Kidney (tissue), 14 donors: Measurements from ENCODE around the gene FOXP2. TPM values are rescaled to one million over a fixed set of nuclear protein-coding genes. Genes with fewer than 3 reads are reported as not detected.

Experiments
- DNase-seq, 5 donors: peaks; one replicate each; pipeline ENCODE4 v3.0.0-alpha.2; 2013 to 2020
- FAIRE-seq: peaks from 2 replicates; lab custom pipeline; 2012; peaks lifted over from hg19 to GRCh38; lab: Jason Lieb, UNC
- H3K27ac ChIP-seq, 2 donors: one replicate each; pipeline ENCODE4 v1.7.0; 2013; ENCODE audit warnings: low read depth in 2 of 2, low read length in 2 of 2, inconsistent platforms in 1 of 2
- H3K27me3 ChIP-seq: one replicate; pipeline ENCODE4 v1.7.1; 2013; ENCODE audit warnings: low read length, inconsistent platforms; ENCODE audit not compliant: control insufficient read depth, insufficient read depth
- H3K36me3 ChIP-seq, 3 donors: one replicate each; pipeline versions ENCODE4 v1.7.0 to v1.7.1; 2013; ENCODE audit warnings: low read length in 3 of 3, control low read depth in 1 of 3, inconsistent platforms in 1 of 3; ENCODE audit not compliant: insufficient read depth in 3 of 3, control insufficient read depth in 2 of 3
- H3K4me1 ChIP-seq, 3 donors: one replicate each; pipeline versions ENCODE4 v1.7.0 to v1.7.1; 2013; ENCODE audit warnings: low read length in 3 of 3, inconsistent platforms in 1 of 3, low read depth in 1 of 3; ENCODE audit not compliant: control insufficient read depth in 2 of 3, insufficient read depth in 2 of 3
- H3K4me3 ChIP-seq, 3 donors: one replicate each; pipeline versions ENCODE4 v1.7.0 to v1.8.1; 2013; ENCODE audit warnings: low read length in 3 of 3, control low read depth in 1 of 3, inconsistent platforms in 1 of 3
- H3K9ac ChIP-seq, 3 donors: one replicate each; pipeline versions ENCODE4 v1.7.0 to v1.7.1; 2013; ENCODE audit warnings: low read length in 3 of 3, control low read depth in 1 of 3, inconsistent platforms in 1 of 3
- H3K9me3 ChIP-seq, 3 donors: one replicate each; pipeline versions ENCODE4 v1.7.0 to v1.7.1; 2013; ENCODE audit warnings: low read length in 3 of 3, control low read depth in 1 of 3, inconsistent platforms in 1 of 3; ENCODE audit not compliant: control insufficient read depth in 2 of 3, insufficient read depth in 1 of 3
- intact Hi-C: fragments of 100-400 bp; cut with DNase I; formaldehyde crosslinking; loops from one replicate; pipeline ENCODE4 v1.11.1; 2022
- polyA plus RNA-seq: library from polyadenylated mRNA; stranded (reverse); fragments of 350-450 nt; fragmentation: Illumina TruSeq; extraction: RNeasy Lipid Tissue Mini Kit (QIAGEN cat#74804); gene quantifications from one replicate; pipeline ENCODE4 v1.2.3, GENCODE V29; 2014; ENCODE audit warnings: low read depth, low replicate concordance; ENCODE audit not compliant: insufficient read depth
- total RNA-seq: library from RNA; stranded (reverse); fragmentation: NEBNext Ultra II Directional; extraction: Animal tissue kit (Norgen Biotek cat#: 25700); gene quantifications from one replicate; pipeline ENCODE4 v1.2.1, GENCODE V29; 2021
- TF ChIP-seq, protein P1 (sequence below): IDR thresholded peaks from 3 replicates; pipeline ENCODE4 v1.5.1; 2012; ENCODE audit warnings: mild to moderate bottlenecking, moderate library complexity, borderline replicate concordance; ENCODE audit not compliant: insufficient read depth; ENCODE audit errors: extremely low read depth
- donor health status: control.
- donor health status: control.
- donor health status: control.
- donor health status: control.
- donor health status: control.
- donor health status: DM: yes; HTN: yes; CAD: no.
- donor health status: Normal renal cell carcinoma (clear cell type).

FOXP2 gene
- total and polyA plus RNA-seq, 2 donors from 2014 or later, result 0.69 to 8.0 TPM

DNA sequence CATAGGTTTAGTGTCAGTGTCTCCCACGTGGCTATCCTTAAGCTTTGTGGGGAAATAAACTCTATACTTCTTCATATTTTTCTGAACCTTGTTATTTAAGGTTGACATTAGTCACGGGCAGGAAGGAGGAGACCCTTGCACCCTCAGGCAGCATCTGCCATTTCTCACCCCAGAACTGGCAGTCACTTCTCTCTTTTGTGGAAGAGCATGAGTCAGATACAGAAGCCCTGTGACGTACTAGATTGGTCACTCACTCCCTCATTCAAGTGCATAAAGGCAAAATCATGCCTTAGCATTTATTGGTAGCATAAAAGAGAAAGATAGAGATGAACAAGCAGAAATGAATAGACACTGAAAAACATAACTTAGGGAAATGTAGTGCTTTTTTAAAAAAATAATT is 301.3 kb downstream of the FOXP2 start:
- intact Hi-C loops, result no loop called here
- no peaks in the 10 kb centered on the region for H3K9me3 ChIP-seq
- H3K27me3 ChIP-seq, result no peaks in the 10 kb centered on the region
- DNase-seq (no peak), FAIRE-seq (no peak)
- no peaks in the 10 kb centered on the region for H3K36me3 ChIP-seq
- H3K27ac ChIP-seq, result no peak overlapping the region
- H3K9ac ChIP-seq, result no peak overlapping the region
- TF ChIP-seq, protein P1, sequence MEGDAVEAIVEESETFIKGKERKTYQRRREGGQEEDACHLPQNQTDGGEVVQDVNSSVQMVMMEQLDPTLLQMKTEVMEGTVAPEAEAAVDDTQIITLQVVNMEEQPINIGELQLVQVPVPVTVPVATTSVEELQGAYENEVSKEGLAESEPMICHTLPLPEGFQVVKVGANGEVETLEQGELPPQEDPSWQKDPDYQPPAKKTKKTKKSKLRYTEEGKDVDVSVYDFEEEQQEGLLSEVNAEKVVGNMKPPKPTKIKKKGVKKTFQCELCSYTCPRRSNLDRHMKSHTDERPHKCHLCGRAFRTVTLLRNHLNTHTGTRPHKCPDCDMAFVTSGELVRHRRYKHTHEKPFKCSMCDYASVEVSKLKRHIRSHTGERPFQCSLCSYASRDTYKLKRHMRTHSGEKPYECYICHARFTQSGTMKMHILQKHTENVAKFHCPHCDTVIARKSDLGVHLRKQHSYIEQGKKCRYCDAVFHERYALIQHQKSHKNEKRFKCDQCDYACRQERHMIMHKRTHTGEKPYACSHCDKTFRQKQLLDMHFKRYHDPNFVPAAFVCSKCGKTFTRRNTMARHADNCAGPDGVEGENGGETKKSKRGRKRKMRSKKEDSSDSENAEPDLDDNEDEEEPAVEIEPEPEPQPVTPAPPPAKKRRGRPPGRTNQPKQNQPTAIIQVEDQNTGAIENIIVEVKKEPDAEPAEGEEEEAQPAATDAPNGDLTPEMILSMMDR, result no peak
- H3K4me3 ChIP-seq, result no peak overlapping the region
- peaks cover 0 to 7% (median 0%) of the 10 kb centered on the region in 3 donors for H3K4me1 ChIP-seq

DNA sequence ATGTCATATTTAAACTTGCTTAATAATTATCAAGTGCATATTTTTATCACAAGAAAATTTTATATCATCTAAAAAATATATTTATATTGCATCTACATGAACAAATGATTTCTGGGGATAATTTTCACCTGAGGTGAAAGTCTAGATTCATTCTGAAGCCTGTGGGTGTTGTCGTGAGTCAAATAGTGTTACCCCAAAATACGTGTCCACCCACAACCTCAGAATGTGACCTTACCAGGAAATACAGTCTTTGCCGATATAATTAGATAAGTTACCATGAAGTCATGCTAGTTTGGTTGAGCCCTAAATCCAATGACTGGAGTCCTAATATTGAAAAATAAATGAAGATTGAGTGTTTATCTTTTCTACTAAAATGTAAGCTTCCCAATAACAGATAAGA is 304.2 kb downstream of the FOXP2 start:
- FAIRE-seq (no peak), DNase-seq (no peak)
- TF ChIP-seq, protein P1, result no peak
- Histone ChIP-seq H3K27ac (no peak overlapping the region), H3K27me3 (no peaks in the 10 kb centered on the region), H3K9ac (no peak overlapping the region), H3K4me3 (no peak overlapping the region), H3K36me3 (no peaks in the 10 kb centered on the region), H3K4me1 (no peaks in the 10 kb centered on the region), H3K9me3 (no peaks in the 10 kb centered on the region)
- intact Hi-C loops, result no loop called here

DNA sequence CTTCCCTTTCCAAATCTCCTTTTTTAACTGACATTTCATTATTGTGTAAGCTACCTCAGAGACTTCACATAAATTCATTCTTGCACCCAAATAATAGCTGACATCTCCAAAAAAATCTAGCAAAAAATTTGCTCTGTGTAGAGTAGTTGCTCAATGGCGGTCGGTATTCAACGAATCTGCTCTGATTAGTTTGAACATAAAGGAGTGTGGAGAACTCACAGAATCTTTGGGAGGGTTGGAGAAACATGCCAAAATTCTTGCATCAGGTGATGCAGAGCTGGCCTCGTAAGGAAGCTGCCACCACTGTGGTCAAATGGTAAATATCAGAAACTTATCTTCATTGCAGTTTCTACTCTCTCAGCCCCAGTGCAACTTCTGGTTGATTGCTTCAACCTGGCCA is 306.1 kb downstream of the FOXP2 start:
- TF ChIP-seq, protein P1, result no peak
- Histone ChIP-seq H3K4me3 (no peak overlapping the region), H3K36me3 (no peaks in the 10 kb centered on the region), H3K27me3 (no peaks in the 10 kb centered on the region), H3K9me3 (no peaks in the 10 kb centered on the region), H3K4me1 (no peaks in the 10 kb centered on the region), H3K9ac (no peak overlapping the region), H3K27ac (no peak overlapping the region)
- FAIRE-seq (no peak), DNase-seq (no peak)
- intact Hi-C loops, result no loop called here

DNA sequence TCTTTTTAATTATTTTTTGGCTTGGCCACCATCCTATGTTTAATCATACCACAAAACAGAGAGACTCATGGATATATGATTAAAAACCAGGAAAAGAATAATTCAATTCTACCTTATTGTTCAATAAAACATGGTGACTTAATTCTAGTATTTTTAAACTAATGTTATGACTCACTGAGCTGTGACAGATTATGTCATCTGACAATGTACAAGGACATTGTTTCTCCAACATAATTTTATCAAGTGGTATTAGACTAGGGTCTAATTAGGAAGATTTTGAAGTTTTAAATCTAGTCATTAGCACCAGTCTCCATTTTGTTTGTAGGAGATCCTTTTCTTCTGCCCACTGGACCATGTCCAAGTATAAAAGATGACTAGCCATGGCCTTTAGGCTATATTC is 307.9 kb downstream of the FOXP2 start:
- H3K36me3 ChIP-seq, result no peaks in the 10 kb centered on the region
- no peak overlapping the region for H3K27ac ChIP-seq
- H3K4me3 ChIP-seq, result no peak overlapping the region
- FAIRE-seq (no peak), DNase-seq (no peak)
- no peak overlapping the region for H3K9ac ChIP-seq
- intact Hi-C loops, result no loop called here
- no peaks in the 10 kb centered on the region for H3K9me3 ChIP-seq
- H3K27me3 ChIP-seq, result no peaks in the 10 kb centered on the region
- TF ChIP-seq, protein P1, result no peak
- no peaks in the 10 kb centered on the region for H3K4me1 ChIP-seq
